Stimulated activated CD8-positive, alpha-beta memory T cell treated with anti-CD3 and anti-CD28 coated beads, Interleukin-15, amount 100 ng/mL, for 48 hours (primary cell): ENCODE results near the gene CNTN4.
"Not testable (repeated sequence)": the region's sequence is repeated elsewhere in the genome, so short reads cannot be mapped to it uniquely, and the experiment has no call there.

Experiments
- DNase-seq, 2 donors: peaks; one replicate each; pipeline ENCODE4 v3.0.0-alpha.2; 2020; ENCODE audit warnings: low read depth in 2 of 2

CNTN4 gene

DNA sequence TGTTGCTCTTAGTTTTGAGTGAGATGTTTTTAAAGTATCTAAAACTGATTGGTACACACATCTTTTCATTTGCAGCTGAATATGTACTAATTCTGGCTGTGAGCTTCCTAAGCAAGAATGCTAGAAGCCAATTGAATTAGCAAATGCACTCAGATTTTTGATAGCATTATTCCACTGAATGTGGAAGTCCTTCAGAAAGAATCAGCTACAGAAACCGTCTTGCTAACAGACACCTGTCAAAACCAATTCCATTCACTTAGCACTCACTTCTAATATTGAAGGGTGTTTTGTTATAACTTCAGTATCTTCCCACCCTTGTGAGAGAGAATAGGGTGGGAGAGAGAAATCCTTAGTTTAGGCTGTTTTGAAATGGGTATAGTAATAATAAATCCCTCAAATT, 693.8 kb downstream of the CNTN4 start:
- DNase-seq = no peak

DNA sequence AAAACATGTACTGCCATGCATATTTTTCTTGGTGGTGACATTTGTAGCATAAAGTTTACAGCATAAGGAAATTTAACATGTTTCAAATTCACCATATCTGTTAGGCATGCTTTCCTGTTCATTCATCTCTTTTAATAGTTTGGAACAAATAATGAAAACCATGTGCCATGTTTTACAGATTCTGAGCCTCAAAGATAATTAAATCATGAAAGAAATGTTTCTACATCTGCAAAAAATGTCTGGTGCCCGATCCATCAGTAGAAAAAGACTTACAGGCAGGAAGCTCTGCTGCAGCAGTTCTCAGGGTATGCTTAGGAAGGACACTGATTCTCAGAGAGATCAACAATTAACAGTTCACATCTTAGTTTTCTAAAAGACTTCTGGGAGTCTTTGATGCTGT, 695.3 kb downstream of the CNTN4 start:
- DNase-seq = no peak

DNA sequence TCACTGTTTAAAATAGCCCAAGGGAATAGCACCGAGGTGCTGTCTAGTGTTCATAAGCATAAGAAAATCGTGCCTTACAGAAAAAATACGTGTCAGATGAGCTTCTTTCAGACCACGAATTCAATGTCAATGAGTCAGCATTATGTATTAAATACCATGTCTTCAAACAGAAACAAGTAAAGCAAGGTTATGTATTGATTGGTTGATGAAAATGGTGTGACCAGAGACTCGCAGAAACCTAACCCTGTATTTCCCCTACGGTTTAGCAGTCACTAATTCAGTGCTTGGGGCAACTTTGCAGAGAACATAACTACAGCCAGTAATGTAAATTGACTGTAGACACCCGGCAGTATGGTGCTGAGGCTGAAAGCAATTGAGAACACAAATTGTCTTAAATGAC, 703.8 kb downstream of the CNTN4 start:
- no peak for DNase-seq

DNA sequence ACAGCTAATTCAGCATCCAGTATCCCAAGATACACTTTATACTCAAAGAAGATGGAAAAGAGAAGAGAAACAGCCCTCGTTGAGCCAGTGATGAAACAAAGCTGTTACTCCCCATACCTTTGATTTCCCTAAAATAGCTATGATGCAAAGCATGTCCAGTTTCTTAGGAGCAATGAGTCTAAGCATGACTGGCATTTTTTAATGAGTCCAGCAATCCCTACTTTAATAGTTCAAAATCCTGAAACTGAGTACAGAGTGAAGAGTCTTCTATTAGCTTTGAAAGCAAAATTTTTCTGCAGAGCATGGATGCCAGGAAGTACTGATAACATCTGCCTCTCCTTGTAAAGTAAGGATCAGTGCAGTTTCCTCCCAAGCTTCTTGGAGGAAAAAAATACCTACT, 708.8 kb downstream of the CNTN4 start:
- no peak for DNase-seq

DNA sequence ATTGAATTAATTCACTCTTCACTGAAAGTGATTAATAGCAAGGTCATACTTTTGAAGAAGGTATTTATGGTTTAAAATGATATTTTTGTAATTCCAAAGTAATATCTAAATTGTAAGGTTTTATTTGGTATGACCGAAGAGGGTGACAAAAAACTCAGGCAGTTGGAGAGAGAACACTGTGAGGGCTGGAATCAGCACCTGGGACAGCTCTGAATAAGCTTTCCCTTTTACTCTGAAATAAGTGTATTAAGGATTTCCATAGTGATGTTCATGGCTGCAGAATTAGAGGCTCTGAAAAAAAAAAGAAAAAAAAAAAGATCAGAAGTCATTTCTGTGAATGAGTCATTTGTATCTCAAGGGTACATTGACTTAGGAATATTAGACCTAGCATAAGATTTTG, 712.1 kb downstream of the CNTN4 start:
- no peak for DNase-seq

DNA sequence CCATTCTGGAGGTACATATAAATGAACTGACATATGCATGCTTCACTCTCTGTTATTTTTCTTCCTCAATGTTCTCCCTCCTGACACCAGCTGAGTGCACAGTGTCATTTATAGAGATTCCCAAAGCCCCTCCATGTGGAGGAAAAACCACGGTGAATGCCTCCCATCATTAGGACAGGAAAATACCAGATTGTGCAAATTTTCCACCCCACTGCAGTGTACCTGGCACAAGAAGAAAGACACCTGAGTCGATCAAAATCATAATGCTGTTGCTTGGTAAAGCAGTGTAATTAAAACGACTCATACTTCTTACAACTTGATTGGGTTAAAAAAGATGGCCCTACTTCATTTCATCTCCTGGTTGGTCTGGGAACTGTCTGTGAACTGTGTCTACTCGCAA, 720.9 kb downstream of the CNTN4 start:
- no peak for DNase-seq

DNA sequence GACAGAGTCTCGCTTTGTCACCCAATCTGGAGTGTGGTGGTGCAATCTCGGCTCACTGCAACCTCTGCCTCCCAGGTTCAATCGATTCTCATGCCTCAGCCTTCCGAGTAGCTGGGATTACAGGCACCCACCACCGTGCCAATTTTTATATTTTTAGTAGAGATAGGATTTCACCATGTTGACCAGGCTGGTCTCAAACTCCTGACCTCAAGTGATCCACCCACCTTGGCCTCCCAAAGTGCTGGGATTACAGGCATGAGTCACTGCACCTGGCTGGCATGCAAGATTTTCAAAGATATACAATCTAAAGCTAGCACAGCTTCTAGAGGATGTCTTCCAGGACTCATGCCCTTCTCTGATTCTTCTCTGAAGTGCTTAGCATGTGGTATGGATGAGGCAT, 722.3 kb downstream of the CNTN4 start:
- DNase-seq = not testable (repeated sequence)

DNA sequence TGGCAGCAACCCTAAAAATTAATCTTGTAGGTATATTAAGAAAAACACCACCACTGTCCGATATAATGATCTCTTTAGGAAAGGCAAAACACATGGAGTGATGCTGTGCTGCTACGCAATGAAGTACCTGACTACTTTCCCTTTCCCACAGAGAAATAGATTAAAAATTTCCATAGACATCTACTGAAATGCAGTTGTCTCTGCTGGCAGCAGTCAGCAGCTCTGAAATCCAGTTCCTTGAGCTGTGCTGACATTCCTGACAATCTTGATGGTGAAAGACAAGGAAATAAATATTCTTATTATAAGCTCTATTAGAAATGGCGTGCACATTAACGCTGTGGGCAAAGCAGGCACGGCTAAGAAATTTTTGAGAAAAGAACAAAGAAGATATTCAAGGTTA, 723.9 kb downstream of the CNTN4 start:
- DNase-seq = no peak

DNA sequence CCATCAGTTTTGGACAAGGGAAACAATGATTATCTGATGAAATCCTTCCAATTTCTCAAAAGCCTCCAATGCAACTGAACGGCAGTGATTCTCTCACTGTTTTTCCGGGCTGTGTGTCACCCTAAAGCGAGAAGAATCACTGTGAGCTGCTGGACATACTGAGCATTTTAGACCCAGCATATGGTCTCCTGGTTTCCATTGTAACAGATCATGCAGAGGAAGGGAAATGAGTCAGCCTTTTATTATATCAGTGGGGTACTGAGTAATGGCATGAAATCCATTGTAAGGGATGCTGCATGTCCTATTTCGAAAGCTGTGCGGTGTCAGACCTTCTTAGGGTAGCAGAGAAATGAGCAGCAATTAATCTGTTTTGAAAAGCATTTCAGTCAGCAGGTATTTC, 724.4 kb downstream of the CNTN4 start:
- DNase-seq = no peak

DNA sequence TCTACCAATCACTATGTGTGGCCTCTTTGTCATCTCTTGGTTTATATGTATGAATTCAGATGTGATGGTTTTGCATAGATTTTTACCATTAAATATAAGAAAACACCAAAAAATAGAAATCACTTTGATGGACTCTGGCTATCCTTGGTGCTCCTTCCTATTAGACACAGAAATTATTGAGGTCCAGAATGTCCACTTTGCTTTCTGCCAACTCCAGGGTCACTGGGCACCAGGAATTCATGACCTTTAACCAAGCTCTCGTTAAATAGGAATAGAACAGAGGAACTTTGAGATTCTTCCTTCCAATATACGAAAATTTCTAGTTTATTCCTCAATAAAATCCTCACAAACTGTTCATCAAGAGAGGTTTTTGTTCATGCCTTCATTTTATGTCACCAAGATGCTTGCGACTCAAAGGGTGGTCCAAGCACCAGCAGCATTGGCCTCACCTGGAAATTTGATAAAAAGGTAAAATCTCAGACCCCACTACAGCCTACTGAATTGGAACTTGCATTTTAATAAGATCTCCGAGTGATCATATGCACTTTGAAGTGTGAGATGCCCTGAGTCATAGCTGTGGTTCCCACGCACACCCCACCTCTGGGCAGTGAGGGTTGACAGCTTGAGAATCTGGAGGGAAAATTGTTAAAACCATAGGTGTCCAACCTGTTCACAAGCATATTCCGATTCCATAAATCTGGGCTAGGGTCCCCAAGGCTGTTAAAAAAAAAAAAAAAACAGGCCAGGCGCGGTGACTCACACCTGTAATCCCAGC, 725.0 kb downstream of the CNTN4 start:
- no peak for DNase-seq

DNA sequence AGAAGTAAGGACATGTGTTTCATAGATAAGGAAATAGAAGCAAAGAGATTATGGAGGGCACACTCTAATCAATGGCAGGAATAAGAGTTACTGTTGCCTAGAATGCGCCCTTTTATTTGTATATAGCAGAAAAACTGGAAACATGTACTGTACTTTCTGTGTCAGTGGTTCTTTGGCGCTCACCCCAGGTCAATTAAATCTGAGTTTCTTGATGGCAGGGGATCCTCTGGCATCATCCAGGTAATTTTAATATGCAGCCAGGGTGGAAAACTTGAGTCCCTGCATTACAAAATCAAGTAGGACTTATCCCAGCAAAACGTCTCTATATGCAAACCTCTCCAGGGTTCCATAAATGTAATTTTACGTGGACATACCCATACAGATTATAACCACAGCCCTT, 727.4 kb downstream of the CNTN4 start:
- no peak for DNase-seq

DNA sequence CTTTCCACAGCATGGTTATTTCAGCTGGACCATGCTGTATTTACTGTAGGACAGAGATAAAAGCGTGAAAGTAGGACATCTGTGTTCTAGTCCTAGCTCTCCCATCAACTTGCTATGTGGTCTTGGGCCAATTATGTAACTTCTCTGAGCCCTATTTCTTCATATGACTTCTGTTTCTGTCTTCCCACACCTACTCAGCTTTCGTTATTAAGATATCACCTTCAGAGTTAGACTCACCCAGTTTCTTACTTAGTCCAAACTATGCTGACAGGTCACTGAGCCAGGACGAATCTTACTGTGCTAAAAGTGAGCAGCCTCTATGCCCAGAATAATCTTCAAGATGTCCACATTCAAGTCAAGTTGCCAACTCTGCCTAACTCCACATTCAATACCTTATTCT, 727.8 kb downstream of the CNTN4 start:
- no peak for DNase-seq

DNA sequence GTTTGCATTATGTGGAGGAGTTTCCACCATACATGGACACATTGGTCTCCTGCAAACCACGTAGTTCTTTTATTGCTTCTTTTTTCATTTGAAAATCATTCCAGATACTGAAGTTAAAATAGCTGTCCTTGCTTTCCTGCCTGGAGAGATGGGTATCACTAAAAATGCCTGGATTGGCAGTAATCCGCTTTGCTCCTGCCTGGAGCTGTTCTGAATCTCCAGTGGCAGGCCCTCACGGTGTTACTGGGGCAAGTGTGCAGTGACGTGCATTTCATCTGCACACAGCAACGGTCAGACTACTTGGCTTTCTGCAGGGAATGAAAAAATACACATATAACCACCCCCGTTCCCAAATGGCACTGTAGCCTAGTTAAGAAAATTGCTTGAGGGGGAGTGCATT, 738.6 kb downstream of the CNTN4 start:
- no peak for DNase-seq

DNA sequence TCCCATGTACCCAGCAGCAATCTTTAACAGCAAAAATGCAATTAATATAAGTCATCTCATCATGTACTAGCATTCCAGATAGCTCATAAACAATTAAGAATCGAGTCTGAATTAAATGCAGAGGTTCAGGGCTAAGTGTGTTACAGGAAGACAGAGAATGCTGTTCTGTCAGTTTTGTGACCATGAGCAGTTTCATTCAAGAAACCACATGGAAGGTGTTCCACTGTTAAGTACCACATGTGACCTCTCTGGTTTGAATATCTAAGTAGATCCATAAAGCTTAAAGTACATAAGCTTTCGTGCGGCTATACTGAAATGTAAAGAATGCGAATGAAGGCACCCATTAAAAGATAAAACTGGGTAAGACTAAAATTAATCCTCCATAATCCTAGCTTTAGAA, 739.2 kb downstream of the CNTN4 start:
- DNase-seq = no peak

DNA sequence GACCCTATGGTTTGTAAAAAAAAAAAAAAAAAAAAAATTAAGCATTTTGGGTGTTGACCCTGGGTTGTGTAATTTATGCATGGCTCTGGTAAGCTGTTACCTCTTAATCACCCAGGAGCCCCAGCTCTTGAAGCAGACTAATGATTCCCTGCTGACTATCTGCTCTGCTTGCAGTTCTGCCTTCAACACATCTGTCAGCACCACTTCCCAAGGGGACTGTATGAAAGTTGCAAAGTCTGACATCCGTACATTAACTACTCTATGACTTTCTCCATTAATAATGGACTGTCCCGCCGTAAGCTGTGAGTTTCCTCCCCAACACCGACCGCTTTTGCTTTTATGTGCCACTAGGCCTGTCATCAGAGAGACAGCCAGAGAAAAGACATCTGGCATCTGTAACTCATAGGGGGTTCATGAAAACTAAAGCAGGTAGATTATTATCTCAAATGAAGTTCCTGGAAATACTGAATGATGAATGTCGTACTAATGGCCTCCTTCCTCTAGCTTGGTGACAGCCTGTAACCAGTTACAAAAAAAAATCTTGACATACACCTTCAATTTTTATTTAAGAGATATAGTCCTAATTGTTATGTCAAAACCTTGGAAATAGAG, 740.0 kb downstream of the CNTN4 start:
- DNase-seq = no peak

DNA sequence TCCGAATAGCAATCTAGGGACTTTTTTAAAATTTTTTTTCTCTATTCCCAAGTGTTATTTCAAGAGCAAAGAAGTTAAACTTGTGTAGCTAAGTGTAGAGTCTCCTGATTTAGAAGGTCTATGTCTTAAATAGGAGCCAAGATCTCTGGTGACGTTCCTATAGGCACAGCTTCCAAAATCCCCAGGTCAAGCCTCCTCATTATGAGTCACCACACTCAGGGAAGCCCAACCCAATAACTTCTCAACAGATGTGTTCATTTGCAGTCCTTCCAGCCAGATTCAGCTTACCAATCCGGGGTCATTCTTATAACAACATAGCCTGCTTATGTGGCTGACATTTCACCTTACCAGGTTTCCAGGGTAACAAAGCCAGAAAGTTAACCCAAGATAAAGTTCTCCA, 741.2 kb downstream of the CNTN4 start:
- no peak for DNase-seq

DNA sequence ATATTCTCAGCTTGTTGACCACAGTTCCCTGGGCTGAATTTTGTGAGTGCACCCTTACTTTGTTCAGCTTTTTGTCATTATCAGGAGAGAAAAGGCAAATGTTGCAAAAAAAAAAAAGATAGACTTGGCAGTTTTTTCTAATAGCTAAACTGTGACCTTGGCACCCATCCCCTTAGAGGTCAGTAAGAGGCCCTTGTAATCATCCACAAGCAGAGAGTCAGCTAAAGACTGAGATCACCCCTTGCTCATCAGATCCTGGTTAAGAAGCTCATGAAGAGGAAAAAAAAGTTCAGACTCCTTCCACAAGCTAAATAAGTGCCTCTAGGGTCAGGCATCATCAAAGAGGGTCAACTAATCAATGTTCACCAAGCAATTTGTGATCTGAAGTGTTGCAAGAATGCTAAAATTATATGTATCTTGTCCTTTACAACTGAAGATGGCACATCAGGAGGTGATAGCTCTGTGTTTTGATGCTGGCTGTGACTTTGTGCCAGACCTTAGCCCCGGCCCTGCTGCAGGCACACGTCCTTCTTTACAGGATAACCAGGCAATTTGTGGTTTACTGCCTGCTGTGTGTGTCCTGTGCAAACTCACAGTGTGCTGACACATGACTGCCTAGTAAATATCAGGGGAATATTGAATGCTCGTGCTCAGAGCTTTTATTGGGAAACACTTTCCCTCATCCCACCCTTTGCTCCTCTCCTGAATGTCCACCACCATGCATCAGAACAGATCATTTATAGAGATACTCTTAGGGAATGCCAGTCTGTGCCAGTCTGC, 748.6 kb downstream of the CNTN4 start:
- DNase-seq = no peak

DNA sequence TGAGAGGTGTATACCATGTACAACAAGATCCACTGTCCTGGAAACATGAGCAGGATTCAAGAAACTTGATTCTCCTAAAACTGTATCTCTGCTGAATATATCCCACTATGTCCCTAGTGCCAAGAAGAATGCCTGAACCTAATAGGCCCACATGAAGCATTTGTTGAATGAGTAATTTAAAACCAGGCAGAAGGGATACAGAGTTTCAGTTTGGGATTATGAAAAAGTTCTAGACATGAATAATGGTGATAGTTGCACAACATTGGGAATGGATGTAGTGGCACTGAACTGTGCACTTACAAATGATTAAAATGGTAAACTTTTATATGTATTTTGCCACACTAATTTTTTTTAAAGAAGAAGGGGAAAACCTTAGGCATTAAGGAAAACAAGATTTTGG, 750.4 kb downstream of the CNTN4 start:
- DNase-seq = no peak

DNA sequence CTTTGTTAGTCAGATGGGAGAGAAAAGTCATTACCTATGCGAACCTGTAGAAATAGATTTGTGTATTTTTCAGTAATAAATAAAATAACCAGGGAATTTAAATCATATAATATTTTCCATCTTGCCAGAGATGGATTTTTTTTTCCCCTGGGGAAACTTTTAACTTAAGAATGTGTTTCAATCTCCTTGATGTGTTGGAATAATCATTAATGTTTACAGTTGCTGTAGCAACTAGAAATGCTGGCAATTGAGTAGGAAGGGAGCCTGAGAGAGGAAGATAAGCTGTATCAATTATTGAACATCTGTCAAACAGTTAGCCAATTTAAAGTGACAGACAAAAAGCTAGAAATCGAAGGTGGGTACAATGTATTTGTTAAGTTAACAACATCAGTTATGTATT, 752.0 kb downstream of the CNTN4 start:
- no peak for DNase-seq

DNA sequence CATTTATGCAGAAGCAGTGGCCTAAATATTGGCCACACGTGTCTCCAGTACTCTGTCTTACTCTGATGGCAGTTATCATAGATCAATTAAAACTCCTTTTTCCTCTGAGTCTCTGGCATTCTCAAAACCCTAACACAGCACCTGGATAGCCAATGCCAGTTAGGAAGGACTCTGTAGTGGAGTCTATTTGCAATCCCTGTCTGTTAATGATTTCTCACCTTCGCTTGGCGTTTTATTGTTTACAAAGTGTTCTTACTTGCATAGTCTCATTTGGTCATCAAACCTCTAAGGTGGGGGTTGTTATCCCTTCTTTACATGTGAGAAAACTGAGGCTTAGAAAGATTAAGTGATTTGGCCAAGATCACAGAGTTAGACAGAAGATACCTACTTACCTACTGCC, 752.7 kb downstream of the CNTN4 start:
- no peak for DNase-seq

DNA sequence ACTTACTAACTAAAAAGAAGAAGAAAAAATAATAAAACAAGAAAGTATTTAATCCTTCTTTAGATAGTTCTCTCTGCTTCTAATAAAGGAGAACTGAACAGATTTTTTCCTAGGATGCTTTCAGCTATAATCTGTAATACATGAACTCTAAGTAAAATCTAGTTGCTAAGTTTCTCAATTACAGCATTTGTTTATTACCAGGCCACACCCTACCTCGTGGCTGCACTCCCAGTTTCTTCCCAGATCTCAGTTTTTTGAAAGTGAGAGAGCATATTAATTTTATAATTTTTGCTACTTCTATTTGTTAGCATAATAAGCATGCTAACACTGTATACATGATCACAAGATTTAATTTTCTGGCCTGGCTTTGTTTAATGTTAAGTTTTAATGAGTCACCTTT, 753.2 kb downstream of the CNTN4 start:
- DNase-seq = no peak

DNA sequence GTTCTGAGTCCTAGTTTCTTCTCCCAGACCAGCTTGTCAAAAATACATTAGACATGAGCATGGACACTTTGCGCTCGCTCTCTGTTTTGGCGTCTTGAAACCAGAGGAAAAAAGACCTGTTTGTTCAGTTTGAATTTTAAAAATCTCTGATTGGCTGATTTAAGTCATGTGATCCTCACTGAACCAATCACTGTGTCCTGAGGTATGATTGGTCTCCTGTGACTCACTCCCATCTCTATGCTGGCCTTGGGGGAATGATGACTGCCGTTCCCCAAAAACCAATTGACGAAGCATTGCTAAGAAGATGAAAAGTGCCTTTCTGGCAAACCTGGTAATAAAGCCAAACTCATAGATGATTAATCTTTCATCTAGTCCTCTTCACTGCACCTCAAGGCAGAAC, 755.0 kb downstream of the CNTN4 start:
- DNase-seq = no peak
